Suppressor macrophage (primary cell): Measurements from ENCODE around the gene TPPP3.

ENCODE experiments used
- DNase-seq, 4 experiments: peaks; one replicate each; pipeline ENCODE4 v3.0.0-alpha.2; 2020 to 2022

TPPP3 gene

GRCh38 chr16:67404740-67405226 lies 11.5 kb upstream of the TPPP3 start:
- DNase-seq = no peak

GRCh38 chr16:67403976-67404555 lies 10.8 kb upstream of the TPPP3 start:
- DNase-seq = no peak

GRCh38 chr16:67400901-67401300 lies 7.6 kb upstream of the TPPP3 start:
- DNase-seq = no peak

- DNase-seq = no peak
Observed at GRCh38 chr16:67399749-67400704, 6.7 kb upstream of the TPPP3 start.

- peak; percentile 52 to 79 (median 68) for DNase-seq
Observed at GRCh38 chr16:67399218-67399733, 6.0 kb upstream of the TPPP3 start.

- no peak for DNase-seq
Observed at GRCh38 chr16:67398546-67399217, 5.4 kb upstream of the TPPP3 start.

GRCh38 chr16:67397812-67398545 lies 4.7 kb upstream of the TPPP3 start:
- no peak for DNase-seq

- no peak for DNase-seq
Observed at GRCh38 chr16:67397036-67397801, 3.9 kb upstream of the TPPP3 start.

- DNase-seq = peak in 1 of 4 experiments; percentile 26
Observed at GRCh38 chr16:67396159-67397035, 3.1 kb upstream of the TPPP3 start.

- DNase-seq = peak in 1 of 4 experiments; percentile 30
Observed at GRCh38 chr16:67395458-67396158, 2.3 kb upstream of the TPPP3 start.

GRCh38 chr16:67395105-67395457 lies 1.8 kb upstream of the TPPP3 start:
- peak; percentile 50 to 67 (median 61) for DNase-seq

GRCh38 chr16:67394155-67395104 lies 1.1 kb upstream of the TPPP3 start:
- DNase-seq = peak; percentile 77 to 88 (median 85)

- DNase-seq = no peak
Observed at GRCh38 chr16:67393788-67394154, 473 bp upstream of the TPPP3 start.

- DNase-seq = no peak
Observed at GRCh38 chr16:67392301-67393059, 818 bp downstream of the TPPP3 start.

- peak in 1 of 4 experiments; percentile 11 for DNase-seq
Observed at GRCh38 chr16:67391424-67392300, 1.6 kb downstream of the TPPP3 start.

- DNase-seq = no peak
Observed at GRCh38 chr16:67390816-67391423, 2.4 kb downstream of the TPPP3 start.
